Hepatocyte (in vitro differentiated cells): ENCODE measurements around the gene SMARCA2. TPM values are rescaled to one million over a fixed set of nuclear protein-coding genes. Genes with fewer than 3 reads are reported as not detected.

Source experiments
- DNase-seq: peaks from one replicate; pipeline ENCODE4 v3.0.0-alpha.2; 2016; ENCODE audit warnings: low spot score
- H2AFZ ChIP-seq: fragments of 200-600 bp; sonication (generic); 2 replicates; pipeline ENCODE4 v1.6.0; 2016; ENCODE audit warnings: antibody characterized with exemption, mild to moderate bottlenecking
- H3K27ac ChIP-seq: fragments of 200-600 bp; sonication (generic); 2 replicates; pipeline ENCODE4 v1.5.1; 2016; ENCODE audit warnings: mild to moderate bottlenecking
- H3K27me3 ChIP-seq: fragments of 200-600 bp; sonication (generic); 2 replicates; pipeline ENCODE4 v1.6.1; 2016
- H3K36me3 ChIP-seq: fragments of 200-600 bp; sonication (generic); replicated peaks from 2 replicates; pipeline ENCODE4 v1.5.1; 2016; ENCODE audit warnings: low read depth; ENCODE audit not compliant: insufficient read depth
- H3K4me1 ChIP-seq: fragments of 200-600 bp; sonication (generic); 2 replicates; pipeline ENCODE4 v1.5.1; 2016; ENCODE audit warnings: mild to moderate bottlenecking, moderate library complexity; ENCODE audit not compliant: insufficient read depth
- H3K4me2 ChIP-seq: fragments of 200-600 bp; sonication (generic); 2 replicates; pipeline ENCODE4 v1.6.0; 2016
- H3K4me3 ChIP-seq: fragments of 200-600 bp; sonication (generic); 2 replicates; pipeline ENCODE4 v1.5.1; 2016; ENCODE audit warnings: mild to moderate bottlenecking
- H3K79me2 ChIP-seq: fragments of 200-600 bp; sonication (generic); 2 replicates; pipeline ENCODE4 v1.6.0; 2017; ENCODE audit warnings: mild to moderate bottlenecking
- H3K9me2 ChIP-seq: fragments of 200-600 bp; sonication (generic); replicated peaks from 2 replicates; pipeline ENCODE4 v1.6.0; 2017; ENCODE audit warnings: mild to moderate bottlenecking; ENCODE audit not compliant: insufficient read depth
- H3K9me3 ChIP-seq: fragments of 200-600 bp; sonication (generic); 2 replicates; pipeline ENCODE4 v1.5.1; 2016; ENCODE audit warnings: low read depth, mild to moderate bottlenecking
- H4K20me1 ChIP-seq: fragments of 200-600 bp; sonication (generic); 2 replicates; pipeline ENCODE4 v1.6.0; 2016; ENCODE audit warnings: mild to moderate bottlenecking; ENCODE audit not compliant: insufficient read depth, poor library complexity, severe bottlenecking
- EZH2 ChIP-seq: fragments of 200-600 bp; sonication (generic); IDR thresholded peaks from 2 replicates; pipeline ENCODE4 v1.6.1; 2016; ENCODE audit warnings: antibody characterized with exemption, mild to moderate bottlenecking, borderline replicate concordance
- EZH2phosphoT487 ChIP-seq: fragments of 200-600 bp; sonication (generic); IDR thresholded peaks from one replicate; pipeline ENCODE4 v1.6.1; 2018; ENCODE audit warnings: antibody characterized with exemption, mild to moderate bottlenecking, low read depth, moderate library complexity; ENCODE audit not compliant: unreplicated experiment, severe bottlenecking
- WGBS: methylation state at CpG from one replicate; pipeline ENCODE4 v1.1.6; 2016; ENCODE audit warnings: low lambda C conversion rate; ENCODE audit errors: missing lambda C conversion rate; 5-methylcytosine and 5-hydroxymethylcytosine counted together
- polyA plus RNA-seq: library from polyadenylated mRNA; unstranded; fragments of >200 nt; fragmentation: Nextera tagmentation; extraction: Ambion mirVana; gene quantifications from 2 replicates; pipeline ENCODE4 v1.2.1, GENCODE V29; 2016
- total RNA-seq: library from RNA; depleted of rRNA; stranded (reverse); fragments of >200 nt; gene quantifications from 2 replicates; pipeline ENCODE4 v1.2.3, GENCODE V29; 2014
- TF ChIP-seq, protein P1 (sequence below): fragments of 200-600 bp; sonication (generic); IDR thresholded peaks from 2 replicates; pipeline ENCODE4 v1.5.1; 2016; ENCODE audit warnings: antibody characterized with exemption, mild to moderate bottlenecking; ENCODE audit not compliant: poor library complexity

Gene SMARCA2
- total and polyA plus RNA-seq, 2 experiments from 2014 or later, result 39.9 to 65.3 TPM

DNA sequence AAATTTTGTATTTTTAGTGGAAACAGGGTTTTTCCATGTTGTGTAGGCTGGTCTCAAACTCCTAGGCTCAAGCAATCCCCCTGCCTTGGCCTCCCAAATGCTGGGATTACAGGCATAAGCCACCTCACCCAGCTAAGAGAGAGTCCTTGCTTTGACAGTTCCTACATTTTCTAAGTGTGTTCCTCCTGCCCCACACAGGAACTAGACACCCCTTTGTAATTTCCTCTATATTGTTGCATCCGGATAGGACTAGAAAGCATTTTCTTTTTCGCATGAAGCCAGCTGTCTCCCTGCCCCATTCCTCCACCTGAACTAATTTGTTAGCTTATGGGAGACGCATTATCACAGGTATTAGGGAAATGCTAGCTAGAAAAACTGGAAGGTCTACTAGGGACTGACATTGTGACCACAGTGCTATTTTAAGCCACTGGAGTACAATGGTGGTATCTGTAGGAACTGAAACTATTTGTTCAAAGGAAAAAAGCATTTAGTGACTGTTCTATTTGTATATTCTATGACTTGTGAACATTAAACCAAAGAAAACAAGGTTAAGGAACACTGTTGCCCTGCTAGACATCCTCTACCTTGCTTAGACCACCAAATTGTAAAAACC lies 214.1 kb downstream of the SMARCA2 start:
- WGBS, result 78% methylated on average over 3 of the region's 3 CpGs
- peak overlapping the region; percentile 56 for H3K27ac ChIP-seq

DNA sequence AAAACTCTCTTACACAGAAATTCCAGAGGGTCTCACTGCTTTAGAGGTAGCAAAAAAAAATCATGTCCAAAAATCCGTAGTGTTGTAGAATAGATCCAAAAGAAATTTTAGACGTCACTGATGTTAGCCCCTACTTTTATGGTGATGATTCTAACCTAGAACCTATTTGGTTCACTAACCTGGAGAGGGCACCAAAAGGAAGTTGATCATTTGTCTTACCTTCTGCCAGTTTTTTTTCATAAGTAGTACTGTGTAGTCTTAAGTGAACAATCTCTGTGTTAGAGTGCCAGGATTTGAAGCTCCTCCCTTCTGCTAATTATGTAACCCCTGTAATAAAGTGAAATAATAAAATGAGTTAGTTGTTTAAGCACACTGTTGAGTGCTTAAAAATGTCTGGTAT lies 215.2 kb downstream of the SMARCA2 start:
- no peaks in the 10 kb centered on the region for H4K20me1 ChIP-seq
- no peak overlapping the region for H3K27ac ChIP-seq
- no peaks in the 10 kb centered on the region for H3K36me3 ChIP-seq
- WGBS, result 90% methylated on average over 2 of the region's 2 CpGs
- H3K4me3 ChIP-seq, result no peak overlapping the region
- H3K79me2 ChIP-seq, result no peaks in the 10 kb centered on the region
- no peaks in the 10 kb centered on the region for H3K27me3 ChIP-seq
- H3K4me2 ChIP-seq, result no peak overlapping the region
- no peaks in the 10 kb centered on the region for H3K9me3 ChIP-seq
- DNase-seq, result no peak
- H3K4me1 ChIP-seq, result peaks cover 4% of the 10 kb centered on the region
- TF ChIP-seq EZH2, result no peak
- TF ChIP-seq, protein P1, sequence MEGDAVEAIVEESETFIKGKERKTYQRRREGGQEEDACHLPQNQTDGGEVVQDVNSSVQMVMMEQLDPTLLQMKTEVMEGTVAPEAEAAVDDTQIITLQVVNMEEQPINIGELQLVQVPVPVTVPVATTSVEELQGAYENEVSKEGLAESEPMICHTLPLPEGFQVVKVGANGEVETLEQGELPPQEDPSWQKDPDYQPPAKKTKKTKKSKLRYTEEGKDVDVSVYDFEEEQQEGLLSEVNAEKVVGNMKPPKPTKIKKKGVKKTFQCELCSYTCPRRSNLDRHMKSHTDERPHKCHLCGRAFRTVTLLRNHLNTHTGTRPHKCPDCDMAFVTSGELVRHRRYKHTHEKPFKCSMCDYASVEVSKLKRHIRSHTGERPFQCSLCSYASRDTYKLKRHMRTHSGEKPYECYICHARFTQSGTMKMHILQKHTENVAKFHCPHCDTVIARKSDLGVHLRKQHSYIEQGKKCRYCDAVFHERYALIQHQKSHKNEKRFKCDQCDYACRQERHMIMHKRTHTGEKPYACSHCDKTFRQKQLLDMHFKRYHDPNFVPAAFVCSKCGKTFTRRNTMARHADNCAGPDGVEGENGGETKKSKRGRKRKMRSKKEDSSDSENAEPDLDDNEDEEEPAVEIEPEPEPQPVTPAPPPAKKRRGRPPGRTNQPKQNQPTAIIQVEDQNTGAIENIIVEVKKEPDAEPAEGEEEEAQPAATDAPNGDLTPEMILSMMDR, result no peak
- TF ChIP-seq EZH2phosphoT487, result no peak
- H3K9me2 ChIP-seq, result no peaks in the 10 kb centered on the region
- H2AFZ ChIP-seq, result no peak overlapping the region

More for the DNA sequence above, 214.1 kb downstream of the SMARCA2 start:
- no peak overlapping the region for H3K4me2 ChIP-seq
- H3K4me3 ChIP-seq, result no peak overlapping the region
- H3K27me3 ChIP-seq, result no peaks in the 10 kb centered on the region
- no peaks in the 10 kb centered on the region for H3K9me2 ChIP-seq
- no peaks in the 10 kb centered on the region for H3K36me3 ChIP-seq
- H3K9me3 ChIP-seq, result no peaks in the 10 kb centered on the region
- no peaks in the 10 kb centered on the region for H3K79me2 ChIP-seq
- no peak for DNase-seq
- TF ChIP-seq EZH2 (no peak), EZH2phosphoT487 (no peak)
- TF ChIP-seq, protein P1, result no peak
- no peaks in the 10 kb centered on the region for H4K20me1 ChIP-seq
- no peak overlapping the region for H2AFZ ChIP-seq
- peaks cover under 1% of the 10 kb centered on the region for H3K4me1 ChIP-seq

DNA sequence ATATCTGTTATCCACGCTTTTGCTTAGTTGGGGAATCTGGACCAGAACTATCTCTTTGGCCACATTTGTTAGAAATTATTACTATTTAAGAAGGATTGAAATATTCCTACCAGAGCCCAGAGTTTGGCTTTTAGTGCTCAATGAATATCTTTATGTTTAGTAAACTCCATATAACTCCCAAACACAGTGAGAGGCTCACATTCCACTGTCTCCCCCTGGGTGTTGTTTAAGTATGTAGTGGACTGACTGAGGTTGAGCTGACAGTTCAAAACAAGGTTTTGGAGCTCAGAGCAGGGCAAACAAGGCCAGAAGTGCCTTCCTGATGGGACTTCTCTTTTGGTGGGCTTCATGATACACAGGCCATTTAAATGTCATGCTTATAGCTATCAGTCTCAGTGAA lies 216.0 kb downstream of the SMARCA2 start:
- Histone ChIP-seq H3K36me3 (no peaks in the 10 kb centered on the region), H3K4me1 (peaks cover 4% of the 10 kb centered on the region), H3K4me3 (no peak overlapping the region), H4K20me1 (no peaks in the 10 kb centered on the region), H3K9me2 (no peaks in the 10 kb centered on the region), H3K4me2 (no peak overlapping the region), H3K79me2 (no peaks in the 10 kb centered on the region), H2AFZ (no peak overlapping the region), H3K27me3 (no peaks in the 10 kb centered on the region), H3K9me3 (no peaks in the 10 kb centered on the region), H3K27ac (no peak overlapping the region)
- 93% methylated on average over 1 of the region's 1 CpG for WGBS
- TF ChIP-seq, protein P1, result no peak
- TF ChIP-seq EZH2phosphoT487 (no peak), EZH2 (no peak)
- no peak for DNase-seq

DNA sequence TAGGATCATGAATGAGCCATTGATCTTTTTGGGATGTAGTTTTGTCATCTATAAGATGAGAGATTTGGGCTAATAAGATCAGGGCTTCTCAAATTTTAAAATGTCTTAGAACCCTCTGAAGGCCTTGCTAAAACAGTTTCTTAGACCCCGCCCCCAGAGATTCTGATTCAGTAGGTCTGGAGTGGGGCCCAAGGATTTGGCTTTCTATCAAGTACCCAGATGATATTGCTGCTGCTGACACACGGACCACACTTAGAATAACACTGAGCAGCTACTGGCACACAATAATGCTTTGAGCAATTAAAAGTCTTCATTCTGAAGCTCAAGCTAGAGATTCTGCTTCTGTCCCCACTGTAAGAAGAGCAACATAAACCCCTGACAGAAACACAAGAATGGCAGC lies 216.7 kb downstream of the SMARCA2 start:
- WGBS, result 88% methylated on average over 2 of the region's 2 CpGs
- no peak overlapping the region for H3K27ac ChIP-seq
- peaks cover 4% of the 10 kb centered on the region for H3K4me1 ChIP-seq
- no peak overlapping the region for H2AFZ ChIP-seq
- TF ChIP-seq EZH2phosphoT487, result no peak
- TF ChIP-seq, protein P1, result no peak
- TF ChIP-seq EZH2, result no peak
- no peaks in the 10 kb centered on the region for H3K27me3 ChIP-seq
- H3K36me3 ChIP-seq, result no peaks in the 10 kb centered on the region
- H3K4me2 ChIP-seq, result no peak overlapping the region
- DNase-seq, result no peak
- H3K79me2 ChIP-seq, result no peaks in the 10 kb centered on the region
- H3K9me3 ChIP-seq, result no peaks in the 10 kb centered on the region
- H4K20me1 ChIP-seq, result no peaks in the 10 kb centered on the region
- H3K9me2 ChIP-seq, result no peaks in the 10 kb centered on the region
- no peak overlapping the region for H3K4me3 ChIP-seq
